Choroid plexus epithelial cell (primary cell): ENCODE data around the gene PMCH.
"Not testable (repeated sequence)": the region's sequence is repeated elsewhere in the genome, so short reads cannot be mapped to it uniquely, and the experiment has no call there.

Experiments
- DNase-seq: peaks from one replicate; pipeline ENCODE4 v3.0.0-alpha.2; 2010; ENCODE audit warnings: low read depth
- H3K4me3 ChIP-seq: 2 replicates; pipeline ENCODE4 v1.5.1; 2011; ENCODE audit warnings: low read depth, mild to moderate bottlenecking, control low read depth, low read length, moderate library complexity
- TF ChIP-seq, protein P1 (sequence below): conservative IDR thresholded peaks from 2 replicates; pipeline ENCODE4 v1.5.1; 2011; ENCODE audit warnings: low read depth, mild to moderate bottlenecking, control low read depth, inconsistent platforms, low read length, moderate library complexity

Gene PMCH

DNA sequence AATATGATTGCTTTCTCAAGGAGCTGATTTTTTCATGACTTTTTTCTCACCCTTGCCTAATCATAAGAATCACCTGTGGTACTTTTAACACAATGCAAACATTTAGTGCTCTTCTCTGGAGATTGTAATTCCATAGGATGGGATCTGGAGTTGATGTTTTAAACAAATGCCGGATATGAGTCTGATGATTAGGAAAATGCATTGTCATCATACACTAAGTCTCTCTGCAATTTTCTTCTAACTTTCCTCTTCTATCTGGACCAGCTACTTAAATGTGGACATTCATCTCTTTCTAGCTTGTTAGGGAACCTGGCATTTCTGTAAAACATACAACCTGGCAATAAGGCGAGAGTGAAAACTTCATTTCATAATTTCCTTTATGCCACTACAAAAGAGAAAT lies 23.5 kb downstream of the PMCH start:
- DNase-seq, result no peak
- TF ChIP-seq, protein P1, sequence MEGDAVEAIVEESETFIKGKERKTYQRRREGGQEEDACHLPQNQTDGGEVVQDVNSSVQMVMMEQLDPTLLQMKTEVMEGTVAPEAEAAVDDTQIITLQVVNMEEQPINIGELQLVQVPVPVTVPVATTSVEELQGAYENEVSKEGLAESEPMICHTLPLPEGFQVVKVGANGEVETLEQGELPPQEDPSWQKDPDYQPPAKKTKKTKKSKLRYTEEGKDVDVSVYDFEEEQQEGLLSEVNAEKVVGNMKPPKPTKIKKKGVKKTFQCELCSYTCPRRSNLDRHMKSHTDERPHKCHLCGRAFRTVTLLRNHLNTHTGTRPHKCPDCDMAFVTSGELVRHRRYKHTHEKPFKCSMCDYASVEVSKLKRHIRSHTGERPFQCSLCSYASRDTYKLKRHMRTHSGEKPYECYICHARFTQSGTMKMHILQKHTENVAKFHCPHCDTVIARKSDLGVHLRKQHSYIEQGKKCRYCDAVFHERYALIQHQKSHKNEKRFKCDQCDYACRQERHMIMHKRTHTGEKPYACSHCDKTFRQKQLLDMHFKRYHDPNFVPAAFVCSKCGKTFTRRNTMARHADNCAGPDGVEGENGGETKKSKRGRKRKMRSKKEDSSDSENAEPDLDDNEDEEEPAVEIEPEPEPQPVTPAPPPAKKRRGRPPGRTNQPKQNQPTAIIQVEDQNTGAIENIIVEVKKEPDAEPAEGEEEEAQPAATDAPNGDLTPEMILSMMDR, result no peak
- no peak overlapping the region for H3K4me3 ChIP-seq

DNA sequence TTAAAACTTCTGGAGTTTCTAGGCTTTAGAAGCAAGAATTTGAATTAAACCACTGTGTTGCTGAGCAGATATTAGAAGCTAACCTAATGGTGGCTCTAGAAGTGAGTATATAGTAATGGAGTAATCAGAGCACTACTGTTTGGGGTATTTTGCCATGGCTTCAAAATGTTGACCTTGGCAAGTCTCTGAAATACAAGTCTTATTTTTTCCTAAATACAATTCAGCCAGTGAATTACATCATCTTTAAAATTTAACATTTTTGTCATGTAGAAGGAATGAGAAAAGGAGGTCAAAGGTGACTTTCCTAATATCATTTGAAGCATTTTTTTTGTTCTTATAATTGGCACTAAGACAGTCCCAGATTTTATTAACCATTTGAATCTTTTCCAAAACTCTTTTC lies 25.2 kb downstream of the PMCH start:
- peak; percentile 90 for DNase-seq
- TF ChIP-seq, protein P1, result no peak
- no peak overlapping the region for H3K4me3 ChIP-seq

DNA sequence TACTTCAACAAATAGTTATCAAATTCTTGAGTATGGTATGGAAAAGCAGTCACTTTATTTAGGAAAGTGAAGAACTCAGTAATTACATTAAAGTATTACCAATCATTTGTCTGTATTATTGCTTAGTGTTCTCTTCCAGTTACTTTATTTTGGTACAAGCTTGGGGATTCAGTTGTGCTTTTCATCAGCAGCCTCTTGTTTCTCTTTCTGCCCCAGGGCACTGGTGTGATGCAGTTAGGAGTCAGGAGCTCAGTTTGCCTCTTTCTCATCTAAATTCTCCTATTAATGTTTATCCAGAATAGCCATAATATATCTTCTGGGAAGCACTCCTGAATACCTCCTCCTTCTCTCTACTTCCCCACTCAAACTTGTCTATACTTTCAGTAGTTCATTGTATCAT lies 25.7 kb downstream of the PMCH start:
- TF ChIP-seq, protein P1, result no peak

DNA sequence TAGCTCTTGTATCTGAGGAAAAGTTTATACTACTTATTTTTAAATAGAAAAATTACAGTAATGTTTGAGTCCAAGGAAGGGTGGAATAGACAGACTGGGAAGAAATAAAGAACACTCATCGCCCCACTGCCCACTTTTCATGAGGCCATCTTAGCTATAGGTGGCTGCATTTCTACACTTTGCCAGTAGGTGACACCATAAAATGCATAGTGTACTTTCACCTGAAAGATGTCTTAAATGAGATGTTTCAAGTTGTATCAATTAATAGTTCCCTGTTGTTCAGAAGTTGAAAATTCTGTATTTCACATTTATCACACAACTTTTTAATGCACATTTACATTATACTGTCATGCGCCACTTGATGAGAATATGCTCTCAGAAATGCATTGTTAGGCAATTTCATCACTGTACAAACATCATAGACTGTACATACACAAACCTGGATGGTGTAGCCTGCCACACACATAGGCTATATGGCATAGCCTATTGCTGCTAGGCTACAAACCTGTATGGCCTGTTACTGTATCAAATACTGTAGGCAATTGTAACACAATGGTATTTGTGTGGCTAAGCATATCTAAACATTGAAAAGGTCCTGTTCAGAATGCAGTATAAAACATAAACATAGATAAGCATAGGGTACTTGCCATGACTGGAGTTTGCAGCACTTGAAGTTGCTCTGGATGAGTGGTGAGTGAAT lies 27.6 kb downstream of the PMCH start:
- TF ChIP-seq, protein P1, result peak; percentile 77
- no peak overlapping the region for H3K4me3 ChIP-seq
- DNase-seq, result peak; percentile 69

More for the DNA sequence above, 25.7 kb downstream of the PMCH start:
- DNase-seq, result peak; percentile 11
- no peak overlapping the region for H3K4me3 ChIP-seq

DNA sequence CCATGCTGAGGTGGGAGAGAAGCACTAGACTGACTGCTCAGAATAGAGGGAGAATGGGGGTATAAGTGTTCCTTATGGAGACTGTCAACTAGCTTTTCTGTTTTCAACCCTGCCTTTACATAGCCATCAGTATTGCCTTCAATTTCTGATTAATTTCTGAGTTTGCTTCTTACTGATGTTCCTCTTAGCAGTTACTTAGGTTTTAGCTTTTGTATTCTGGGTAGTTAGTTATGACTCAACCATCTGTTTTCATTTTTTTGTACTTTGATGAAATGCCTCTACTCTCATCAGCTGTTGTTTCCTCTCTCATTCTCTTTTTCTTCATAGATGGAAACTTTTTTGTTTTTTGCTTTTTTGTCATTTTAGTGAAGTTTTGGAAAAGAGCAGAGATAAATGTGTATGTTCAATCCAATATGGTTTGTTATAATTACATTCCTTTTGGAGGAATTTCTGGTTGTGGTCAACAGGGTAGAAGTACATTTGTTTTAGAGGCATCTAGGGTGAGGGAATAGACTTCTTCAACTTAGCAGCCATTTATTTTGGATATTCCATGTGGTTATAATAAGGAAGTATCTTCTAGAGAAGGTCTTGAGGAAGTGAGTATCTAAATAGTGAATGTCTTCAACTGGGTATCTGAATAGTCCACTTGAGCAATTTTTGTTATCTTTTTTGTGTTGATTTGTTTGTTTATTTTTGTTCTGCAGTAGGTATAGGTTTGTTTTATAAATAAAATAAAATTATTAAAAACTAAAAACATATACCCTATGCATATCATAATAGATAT lies 29.6 kb downstream of the PMCH start:
- DNase-seq, result peak; percentile 18
- H3K4me3 ChIP-seq, result no peak overlapping the region
- TF ChIP-seq, protein P1, result no peak

DNA sequence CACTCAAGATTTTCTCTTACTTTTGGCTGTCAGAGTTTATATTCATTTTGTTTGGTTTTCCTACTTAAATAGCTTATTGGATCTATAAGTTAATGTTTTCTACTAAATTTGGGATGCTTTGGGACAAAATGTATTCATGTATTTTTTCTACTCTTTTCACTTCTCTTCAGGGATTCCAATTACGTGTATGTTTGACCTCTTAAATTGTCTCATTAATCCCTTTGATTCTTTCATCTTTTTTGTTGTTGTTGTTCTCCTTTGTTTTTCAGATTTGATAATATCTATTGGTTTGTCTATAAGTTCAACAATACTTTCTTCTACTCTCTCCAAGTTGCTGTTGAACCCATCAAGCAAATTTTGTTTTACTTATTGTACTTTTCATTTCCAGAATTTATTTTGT lies 34.2 kb downstream of the PMCH start:
- DNase-seq, result no peak
- TF ChIP-seq, protein P1, result no peak
- H3K4me3 ChIP-seq, result no peak overlapping the region

DNA sequence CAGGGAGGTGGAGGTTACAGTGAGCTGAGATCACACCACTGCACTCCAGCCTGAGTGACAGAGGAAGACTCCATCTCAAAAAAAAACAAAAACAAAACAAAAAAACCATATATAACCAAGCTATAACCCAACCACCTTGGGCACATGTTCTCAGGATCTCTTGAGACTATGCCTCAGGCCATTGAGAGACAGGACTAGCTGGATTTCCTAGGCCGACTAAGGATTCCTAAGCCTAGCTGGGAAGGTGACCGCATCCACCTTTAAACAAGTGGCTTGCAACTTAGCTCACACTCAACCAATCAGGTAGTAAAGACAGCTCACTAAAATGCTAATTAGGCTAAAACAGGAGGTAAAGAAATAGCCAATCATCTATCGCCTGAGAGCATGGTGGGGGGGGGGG lies 42.4 kb downstream of the PMCH start:
- not testable (repeated sequence) for H3K4me3 ChIP-seq, DNase-seq

DNA sequence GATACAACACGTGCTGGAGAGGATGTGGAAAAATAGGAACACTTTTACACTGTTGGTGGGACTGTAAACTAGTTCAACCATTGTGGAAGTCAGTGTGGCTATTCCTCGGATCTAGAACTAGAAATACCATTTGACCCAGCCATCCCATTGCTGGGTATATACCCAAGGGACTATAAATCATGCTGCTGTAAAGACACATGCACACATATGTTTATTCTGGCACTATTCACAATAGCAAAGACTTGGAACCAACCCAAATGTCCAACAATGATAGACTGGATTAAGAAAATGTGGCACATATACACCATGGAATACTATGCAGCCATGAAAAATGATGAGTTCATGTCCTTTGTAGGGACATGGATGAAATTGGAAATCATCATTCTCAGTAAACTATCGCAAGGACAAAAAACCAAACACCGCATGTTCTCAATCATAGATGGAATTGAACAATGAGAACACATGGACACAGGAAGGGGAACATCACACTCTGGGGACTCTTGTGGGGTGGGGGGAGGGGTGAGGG lies 50.5 kb downstream of the PMCH start:
- DNase-seq, H3K4me3 ChIP-seq: not testable (repeated sequence)
